Activated naive CD4-positive, alpha-beta T cell treated with anti-CD3 and anti-CD28 coated beads, Interleukin-2, amount 10 ng/mL, durations not matched to agents 7 days and 5 days (primary cell): ENCODE results near the gene SORCS2.

Experiments used
- CTCF ChIA-PET: fragments of 350-600 bp; sonication (Branson Sonifier 250); formaldehyde crosslinking; loops from one replicate; lab custom pipeline; 2021; ENCODE audit warnings: antibody characterized with exemption; lab: Charles Lee
- DNase-seq: peaks from one replicate; pipeline ENCODE4 v3.0.0-alpha.2; 2020
- H3K27ac Mint-ChIP-seq: one replicate; pipeline ENCODE4 v1.8.0; 2021; ENCODE audit warnings: mild to moderate bottlenecking, moderate library complexity, mixed read lengths
- H3K27me3 Mint-ChIP-seq: one replicate; pipeline ENCODE4 v1.8.0; 2021; ENCODE audit warnings: mild to moderate bottlenecking, mixed read lengths
- H3K36me3 Mint-ChIP-seq: one replicate; pipeline ENCODE4 v1.8.0; 2021; ENCODE audit warnings: mixed read lengths
- H3K4me1 Mint-ChIP-seq: one replicate; pipeline ENCODE4 v1.8.0; 2021; ENCODE audit warnings: mixed read lengths
- H3K4me3 Mint-ChIP-seq: one replicate; pipeline ENCODE4 v1.8.0; 2021; ENCODE audit warnings: mild to moderate bottlenecking, moderate library complexity, mixed read lengths
- H3K9me3 Mint-ChIP-seq: one replicate; pipeline ENCODE4 v1.8.0; 2021; ENCODE audit warnings: mixed read lengths

The SORCS2 gene

GRCh38 chr4:7774301-7775294 lies 582.3 kb downstream of the SORCS2 start:
- H3K27ac Mint-ChIP-seq, result no peak overlapping the region

GRCh38 chr4:7775396-7775795 lies 583.1 kb downstream of the SORCS2 start:
- DNase-seq, result no peak
- H3K4me1 Mint-ChIP-seq, result peaks cover 38% of the 10 kb centered on the region
- CTCF ChIA-PET, result interaction anchor here (1.0 to 7.0 kb wide), 2 partner anchors 28 to 212 kb away, joined by 3 to 47 read pairs; no protein-coding TSS in a partner anchor
- peaks cover 37% of the 10 kb centered on the region for H3K36me3 Mint-ChIP-seq
- H3K9me3 Mint-ChIP-seq, result no peaks in the 10 kb centered on the region
- H3K4me3 Mint-ChIP-seq, result no peak overlapping the region
- H3K27me3 Mint-ChIP-seq, result no peaks in the 10 kb centered on the region
- no peak overlapping the region for H3K27ac Mint-ChIP-seq

More at GRCh38 chr4:7774301-7775294, 582.3 kb downstream of the SORCS2 start:
- CTCF ChIA-PET, result interaction anchor here (7.0 kb wide), 1 partner anchor 29 kb away, joined by 47 read pairs; no protein-coding TSS in a partner anchor
- no peaks in the 10 kb centered on the region for H3K9me3 Mint-ChIP-seq
- DNase-seq, result no peak
- peaks cover 46% of the 10 kb centered on the region for H3K4me1 Mint-ChIP-seq
- H3K4me3 Mint-ChIP-seq, result no peak overlapping the region
- peaks cover 41% of the 10 kb centered on the region for H3K36me3 Mint-ChIP-seq
- no peaks in the 10 kb centered on the region for H3K27me3 Mint-ChIP-seq

DNA sequence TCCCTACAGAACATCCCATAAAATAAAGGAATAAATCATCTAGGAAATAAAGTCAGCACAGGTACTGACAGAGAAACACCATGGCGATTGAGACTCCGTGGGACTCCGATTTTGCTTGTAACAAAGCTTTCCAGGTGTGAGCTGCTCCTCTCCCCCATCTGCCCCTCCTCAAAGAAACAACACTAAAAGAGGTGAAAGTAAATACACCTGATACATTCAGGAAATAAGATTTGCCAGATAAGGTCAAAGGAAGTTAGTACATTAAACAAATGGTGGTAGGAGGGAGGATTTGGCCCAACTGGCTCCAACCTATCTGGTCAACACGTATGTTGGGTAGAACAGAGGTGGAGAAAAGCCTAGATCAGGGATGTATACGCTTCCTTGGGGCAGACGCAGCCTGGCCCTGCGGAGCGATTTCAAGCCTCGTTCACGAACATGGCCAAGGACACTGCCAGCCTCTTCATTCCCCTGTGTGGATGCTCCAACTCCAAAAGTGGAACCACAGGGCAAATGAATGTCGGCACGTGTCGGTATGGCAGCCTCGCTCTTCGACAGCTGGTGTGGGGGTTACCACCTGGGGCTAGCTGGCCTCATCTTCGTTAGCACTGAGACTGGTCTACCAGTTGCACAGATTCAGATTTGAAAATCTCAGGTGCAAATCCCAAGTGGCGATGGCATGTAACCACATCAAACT lies 584.8 kb downstream of the SORCS2 start:
- Mint-ChIP-seq H3K27me3 (no peaks in the 10 kb centered on the region), H3K27ac (no peak overlapping the region), H3K4me3 (no peak overlapping the region), H3K9me3 (no peaks in the 10 kb centered on the region), H3K4me1 (peaks cover 36% of the 10 kb centered on the region), H3K36me3 (peaks cover 27% of the 10 kb centered on the region)
- CTCF ChIA-PET, result interaction anchor here (7.0 kb wide), 1 partner anchor 26 kb away, joined by 47 read pairs; no protein-coding TSS in a partner anchor
- no peak for DNase-seq

DNA sequence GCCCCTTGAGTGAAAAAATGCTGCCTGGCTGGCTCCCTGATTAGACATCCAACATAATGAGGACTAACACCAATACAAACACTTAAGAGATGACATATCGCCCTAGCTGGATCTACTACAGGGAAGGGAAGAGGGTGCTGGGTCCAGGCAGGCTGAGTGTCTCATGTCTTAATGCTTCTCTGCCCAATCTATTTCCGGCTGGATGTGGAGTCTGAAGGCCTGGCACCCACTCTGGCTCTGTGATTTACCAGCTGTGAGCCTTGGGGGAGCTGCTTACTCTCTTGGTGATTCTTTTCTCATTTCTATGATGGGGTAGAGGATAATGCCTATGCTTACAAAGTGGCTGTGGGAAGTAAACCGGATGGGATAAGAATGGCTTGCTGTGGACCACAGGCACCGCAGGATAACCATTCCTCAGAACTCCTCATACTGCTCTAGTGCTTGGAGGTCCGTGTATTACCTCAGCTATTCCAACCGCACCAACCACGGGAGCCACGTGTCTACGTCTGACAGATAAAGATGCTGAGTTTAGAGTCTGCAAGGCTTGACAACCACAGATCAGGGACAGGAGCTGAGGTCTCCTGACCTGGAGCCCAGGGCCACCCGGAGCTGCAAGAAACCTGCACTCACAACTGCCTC lies 585.7 kb downstream of the SORCS2 start:
- H3K9me3 Mint-ChIP-seq, result no peaks in the 10 kb centered on the region
- H3K27ac Mint-ChIP-seq, result no peak overlapping the region
- H3K4me1 Mint-ChIP-seq, result peaks cover 39% of the 10 kb centered on the region
- no peaks in the 10 kb centered on the region for H3K27me3 Mint-ChIP-seq
- peaks cover 26% of the 10 kb centered on the region for H3K36me3 Mint-ChIP-seq
- no peak overlapping the region for H3K4me3 Mint-ChIP-seq
- CTCF ChIA-PET, result interaction anchor here (1.0 to 7.0 kb wide), 3 partner anchors 9 to 210 kb away, joined by 4 to 47 read pairs (median 5); no protein-coding TSS in a partner anchor
- no peak for DNase-seq

- no peak overlapping the region for H3K4me3 Mint-ChIP-seq
- no peaks in the 10 kb centered on the region for H3K27me3 Mint-ChIP-seq
- H3K36me3 Mint-ChIP-seq, result peaks cover 22% of the 10 kb centered on the region
- DNase-seq, result no peak
- CTCF ChIA-PET, result interaction anchor here (1.0 to 7.0 kb wide), 4 partner anchors 8 to 209 kb away, joined by 3 to 47 read pairs (median 4); no protein-coding TSS in a partner anchor
- no peak overlapping the region for H3K27ac Mint-ChIP-seq
- H3K9me3 Mint-ChIP-seq, result no peaks in the 10 kb centered on the region
- H3K4me1 Mint-ChIP-seq, result peaks cover 45% of the 10 kb centered on the region
Measured at GRCh38 chr4:7778510-7779431, 586.4 kb downstream of the SORCS2 start.

GRCh38 chr4:7779432-7779768 lies 587.1 kb downstream of the SORCS2 start:
- no peak for DNase-seq
- H3K4me3 Mint-ChIP-seq, result no peak overlapping the region
- H3K27me3 Mint-ChIP-seq, result no peaks in the 10 kb centered on the region
- CTCF ChIA-PET, result interaction anchor here (1.1 to 7.0 kb wide), 3 partner anchors 9 to 24 kb away, joined by 3 to 47 read pairs (median 5); no protein-coding TSS in a partner anchor
- peaks cover 22% of the 10 kb centered on the region for H3K36me3 Mint-ChIP-seq
- H3K4me1 Mint-ChIP-seq, result peaks cover 45% of the 10 kb centered on the region
- H3K27ac Mint-ChIP-seq, result no peak overlapping the region
- no peaks in the 10 kb centered on the region for H3K9me3 Mint-ChIP-seq

GRCh38 chr4:7780751-7781348 lies 588.5 kb downstream of the SORCS2 start:
- Mint-ChIP-seq H3K4me3 (no peak overlapping the region), H3K9me3 (no peaks in the 10 kb centered on the region), H3K4me1 (peaks cover 48% of the 10 kb centered on the region), H3K36me3 (peaks cover 22% of the 10 kb centered on the region), H3K27ac (peak overlapping the region; percentile 46), H3K27me3 (no peaks in the 10 kb centered on the region)
- DNase-seq, result no peak
- CTCF ChIA-PET, result interaction anchor here (0.8 to 7.0 kb wide), 3 partner anchors 19 to 206 kb away, joined by 3 to 47 read pairs (median 3); no protein-coding TSS in a partner anchor

DNA sequence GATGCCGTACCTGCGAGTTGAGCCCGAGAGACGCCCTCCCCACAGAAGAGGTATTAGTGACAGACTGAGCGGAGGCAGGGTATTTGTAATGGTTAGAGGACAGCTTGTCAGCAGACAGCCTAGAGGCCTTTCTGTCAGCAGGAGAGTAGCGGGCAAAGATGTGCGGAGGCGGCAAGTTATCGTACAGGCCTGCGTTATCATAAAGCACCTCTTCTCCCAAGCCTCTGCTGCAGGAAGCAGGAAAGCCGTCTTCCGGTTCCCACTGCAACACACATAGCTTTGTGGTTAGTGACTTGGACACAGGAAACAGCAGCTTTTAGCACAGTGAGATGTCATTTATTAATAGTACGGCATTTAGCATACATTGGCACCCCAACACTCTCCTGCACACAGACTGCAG lies 589.0 kb downstream of the SORCS2 start:
- Mint-ChIP-seq H3K27me3 (no peaks in the 10 kb centered on the region), H3K4me1 (peaks cover 48% of the 10 kb centered on the region), H3K9me3 (no peaks in the 10 kb centered on the region), H3K4me3 (no peak overlapping the region), H3K36me3 (peaks cover 22% of the 10 kb centered on the region), H3K27ac (peak overlapping the region; percentile 46)
- CTCF ChIA-PET, result interaction anchor here (7.0 kb wide), 1 partner anchor 22 kb away, joined by 47 read pairs; no protein-coding TSS in a partner anchor
- DNase-seq, result no peak

- no peak for DNase-seq
- CTCF ChIA-PET, result no interaction called here
- Mint-ChIP-seq H3K4me1 (peaks cover 45% of the 10 kb centered on the region), H3K9me3 (no peaks in the 10 kb centered on the region), H3K36me3 (peaks cover 20% of the 10 kb centered on the region), H3K27ac (no peak overlapping the region), H3K4me3 (no peak overlapping the region), H3K27me3 (no peaks in the 10 kb centered on the region)
Measured at GRCh38 chr4:7781993-7782392, 589.7 kb downstream of the SORCS2 start.

DNA sequence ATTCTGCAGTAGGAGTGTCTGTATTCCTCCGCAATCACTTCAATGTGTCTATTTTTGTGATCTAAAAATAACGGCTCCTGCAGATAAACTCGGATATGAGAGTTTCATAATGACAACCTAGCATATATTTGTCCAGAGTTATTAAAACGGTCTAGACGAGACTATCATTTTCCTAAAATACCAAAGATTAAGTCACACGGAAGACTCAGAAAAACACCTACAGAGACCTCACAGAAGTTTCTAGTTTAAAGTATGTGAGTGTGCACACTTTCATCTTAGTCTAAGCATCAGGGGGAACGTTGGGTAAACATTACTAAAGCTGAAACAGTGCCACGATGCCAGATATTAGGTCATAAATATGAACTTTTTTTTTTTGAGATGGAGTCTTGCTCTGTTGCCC lies 590.4 kb downstream of the SORCS2 start:
- H3K27me3 Mint-ChIP-seq, result no peaks in the 10 kb centered on the region
- CTCF ChIA-PET, result interaction anchor here (0.6 to 1.8 kb wide), 3 partner anchors 12 to 50 kb away, joined by 3 to 4 read pairs (median 4); no protein-coding TSS in a partner anchor
- H3K4me3 Mint-ChIP-seq, result no peak overlapping the region
- no peak overlapping the region for H3K27ac Mint-ChIP-seq
- H3K9me3 Mint-ChIP-seq, result no peaks in the 10 kb centered on the region
- DNase-seq, result no peak
- peaks cover 41% of the 10 kb centered on the region for H3K4me1 Mint-ChIP-seq
- H3K36me3 Mint-ChIP-seq, result peaks cover 18% of the 10 kb centered on the region

DNA sequence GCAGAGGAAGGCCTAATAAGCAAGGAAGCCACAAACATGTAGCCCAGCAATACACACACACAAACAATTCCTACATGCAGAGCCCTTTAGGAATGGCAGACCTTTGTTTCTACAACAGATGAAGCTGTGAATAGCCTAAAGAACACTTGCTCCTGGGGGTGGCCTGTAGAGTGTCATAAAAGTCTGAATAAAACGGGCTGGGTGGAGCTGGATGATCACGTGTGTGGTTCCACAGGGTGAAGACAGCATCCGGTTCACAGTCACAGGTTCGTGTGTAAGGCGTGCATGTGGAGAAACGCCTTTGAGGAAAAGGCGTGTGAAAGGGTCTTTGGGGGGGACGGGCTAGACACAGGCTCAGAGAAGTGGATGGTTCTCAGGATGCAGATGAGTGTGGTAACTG lies 591.2 kb downstream of the SORCS2 start:
- no peak overlapping the region for H3K4me3 Mint-ChIP-seq
- H3K9me3 Mint-ChIP-seq, result no peaks in the 10 kb centered on the region
- H3K27ac Mint-ChIP-seq, result no peak overlapping the region
- DNase-seq, result no peak
- CTCF ChIA-PET, result interaction anchor here (1.0 to 1.8 kb wide), 2 partner anchors 13 to 21 kb away, joined by 3 to 4 read pairs; no protein-coding TSS in a partner anchor
- H3K4me1 Mint-ChIP-seq, result peaks cover 36% of the 10 kb centered on the region
- H3K36me3 Mint-ChIP-seq, result peaks cover 11% of the 10 kb centered on the region
- H3K27me3 Mint-ChIP-seq, result no peaks in the 10 kb centered on the region

- Mint-ChIP-seq H3K9me3 (no peaks in the 10 kb centered on the region), H3K36me3 (peaks cover 6% of the 10 kb centered on the region), H3K27ac (no peak overlapping the region), H3K4me3 (no peak overlapping the region), H3K27me3 (no peaks in the 10 kb centered on the region), H3K4me1 (peaks cover 31% of the 10 kb centered on the region)
- CTCF ChIA-PET, result interaction anchor here (1.8 kb wide), 1 partner anchor 14 kb away, joined by 4 read pairs; no protein-coding TSS in a partner anchor
- no peak for DNase-seq
Measured at GRCh38 chr4:7784131-7784870, 592.0 kb downstream of the SORCS2 start.
